22Rv1 (cell line): Measurements from ENCODE around the gene PPP6R1.
A peak's percentile ranks its signal among the peaks of the same experiment; 100 is the strongest.
"Not testable (repeated sequence)": the region's sequence is repeated elsewhere in the genome, so short reads cannot be mapped to it uniquely, and the experiment has no call there.

Experiments
- H3K27ac ChIP-seq: fragments of 450-650 bp; 2 replicates; pipeline ENCODE4 v1.5.1; 2017
- ZFX ChIP-seq: fragments of 450-650 bp; IDR thresholded peaks from 2 replicates; pipeline ENCODE4 v1.6.1; 2017; ENCODE audit warnings: antibody characterized with exemption, borderline replicate concordance
- TF ChIP-seq, protein P1 (sequence below): fragments of 450-650 bp; IDR thresholded peaks from 2 replicates; pipeline ENCODE4 v1.5.1; 2017; ENCODE audit warnings: mild to moderate bottlenecking

Gene PPP6R1

DNA sequence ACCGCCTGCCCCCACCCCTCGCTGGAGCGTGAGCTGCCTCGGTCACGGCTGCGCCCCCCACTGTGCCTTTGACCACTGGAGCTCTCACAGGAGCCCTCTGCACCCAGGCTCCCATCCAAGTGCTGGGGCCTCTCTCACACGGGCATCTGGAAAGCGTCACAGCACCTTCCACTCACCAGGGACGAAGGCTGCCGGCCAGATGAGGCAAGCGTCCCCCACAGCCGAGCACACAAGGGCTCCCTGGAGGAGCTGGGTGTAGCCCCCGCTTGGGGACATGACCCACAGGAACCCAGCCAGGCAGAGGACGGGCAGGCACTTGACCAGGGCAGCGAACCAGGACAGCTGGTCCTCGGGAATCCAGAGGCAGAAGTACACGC lies 30.8 kb downstream of the PPP6R1 start:
- H3K27ac ChIP-seq = no peak overlapping the region
- no peak for TF ChIP-seq ZFX
- TF ChIP-seq, protein P1, sequence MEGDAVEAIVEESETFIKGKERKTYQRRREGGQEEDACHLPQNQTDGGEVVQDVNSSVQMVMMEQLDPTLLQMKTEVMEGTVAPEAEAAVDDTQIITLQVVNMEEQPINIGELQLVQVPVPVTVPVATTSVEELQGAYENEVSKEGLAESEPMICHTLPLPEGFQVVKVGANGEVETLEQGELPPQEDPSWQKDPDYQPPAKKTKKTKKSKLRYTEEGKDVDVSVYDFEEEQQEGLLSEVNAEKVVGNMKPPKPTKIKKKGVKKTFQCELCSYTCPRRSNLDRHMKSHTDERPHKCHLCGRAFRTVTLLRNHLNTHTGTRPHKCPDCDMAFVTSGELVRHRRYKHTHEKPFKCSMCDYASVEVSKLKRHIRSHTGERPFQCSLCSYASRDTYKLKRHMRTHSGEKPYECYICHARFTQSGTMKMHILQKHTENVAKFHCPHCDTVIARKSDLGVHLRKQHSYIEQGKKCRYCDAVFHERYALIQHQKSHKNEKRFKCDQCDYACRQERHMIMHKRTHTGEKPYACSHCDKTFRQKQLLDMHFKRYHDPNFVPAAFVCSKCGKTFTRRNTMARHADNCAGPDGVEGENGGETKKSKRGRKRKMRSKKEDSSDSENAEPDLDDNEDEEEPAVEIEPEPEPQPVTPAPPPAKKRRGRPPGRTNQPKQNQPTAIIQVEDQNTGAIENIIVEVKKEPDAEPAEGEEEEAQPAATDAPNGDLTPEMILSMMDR = no peak

DNA sequence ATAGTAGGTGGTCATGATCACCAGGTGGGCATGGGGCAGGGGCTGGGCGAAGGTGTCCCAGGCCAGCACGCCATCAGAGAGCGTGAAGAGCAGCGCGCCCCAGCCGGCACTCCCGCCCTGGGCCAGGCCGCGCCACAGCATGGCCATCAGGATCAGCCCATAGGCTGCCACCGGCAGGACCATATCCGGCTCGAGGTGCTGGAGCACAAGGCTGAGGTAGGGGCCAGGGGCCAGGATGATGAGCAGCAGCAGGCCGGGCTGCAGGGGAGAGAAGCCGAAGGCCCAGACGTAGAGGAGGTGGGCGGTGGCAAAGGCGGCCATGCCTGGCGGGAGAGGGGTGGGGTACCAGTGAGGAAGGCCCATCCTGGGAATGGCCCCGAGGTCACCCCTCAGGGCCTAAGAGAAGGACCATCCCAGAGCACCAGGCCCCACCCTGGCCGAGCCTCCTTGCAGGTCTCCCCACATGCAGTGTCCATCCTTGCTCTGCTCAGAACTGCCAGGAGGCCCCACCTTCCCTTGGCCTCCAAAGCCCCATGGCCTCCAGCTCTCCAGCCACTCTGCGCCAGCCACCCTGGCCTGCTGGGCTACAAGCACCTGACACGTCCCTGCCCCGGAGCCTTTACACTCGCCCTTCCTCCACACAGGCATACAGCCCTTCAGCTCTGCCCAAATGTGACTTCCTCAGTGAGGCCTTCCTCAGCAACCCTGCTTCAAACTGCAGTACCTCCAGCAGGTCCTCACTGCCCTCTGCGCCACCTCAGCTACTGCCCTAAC lies 31.4 kb downstream of the PPP6R1 start:
- no peak overlapping the region for H3K27ac ChIP-seq
- no peak for TF ChIP-seq ZFX
- TF ChIP-seq, protein P1 = no peak

DNA sequence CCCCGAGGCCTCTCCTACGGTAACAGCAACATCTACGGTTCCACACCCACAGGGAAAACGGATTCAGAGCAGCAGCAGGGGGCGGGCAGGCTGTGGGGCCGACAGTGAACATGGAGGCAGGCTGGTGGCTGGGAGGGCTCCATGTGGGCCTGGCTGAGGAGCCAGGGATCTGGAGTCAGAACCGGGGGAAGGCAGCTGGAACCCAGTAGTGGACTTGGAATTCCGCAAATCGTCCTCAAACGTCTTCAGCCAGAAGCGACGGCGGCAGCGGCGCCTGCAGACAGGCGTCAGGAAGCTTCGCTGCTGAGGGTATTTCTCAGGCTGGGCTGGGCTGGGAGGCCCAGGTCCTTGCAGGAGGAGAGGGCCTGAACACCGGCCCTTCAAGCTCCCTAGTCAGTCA lies 32.0 kb downstream of the PPP6R1 start:
- H3K27ac ChIP-seq = no peak overlapping the region

DNA sequence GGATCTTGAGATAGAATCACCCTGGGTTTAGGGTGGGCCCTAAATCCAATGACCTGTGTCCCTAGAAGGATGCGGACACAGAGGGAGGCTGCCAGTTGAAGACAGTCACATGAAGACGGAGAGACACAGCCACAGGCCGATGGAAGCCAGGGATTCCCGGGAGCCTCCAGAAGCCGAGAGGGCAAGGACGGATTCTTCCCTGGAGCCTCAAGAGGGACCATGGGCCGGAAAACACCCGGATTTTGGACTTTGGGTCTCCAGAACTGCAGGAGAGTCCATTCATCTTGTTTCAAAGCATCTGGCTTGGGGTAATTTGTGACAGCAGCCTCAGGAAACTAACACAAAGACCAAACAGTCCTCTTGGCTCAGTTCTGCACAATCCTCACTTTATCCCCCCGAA lies 32.5 kb downstream of the PPP6R1 start:
- no peak overlapping the region for H3K27ac ChIP-seq
- TF ChIP-seq, protein P1 = no peak
- TF ChIP-seq ZFX = no peak

More for the DNA sequence above, 32.0 kb downstream of the PPP6R1 start:
- TF ChIP-seq, protein P1 = no peak
- TF ChIP-seq ZFX = no peak

DNA sequence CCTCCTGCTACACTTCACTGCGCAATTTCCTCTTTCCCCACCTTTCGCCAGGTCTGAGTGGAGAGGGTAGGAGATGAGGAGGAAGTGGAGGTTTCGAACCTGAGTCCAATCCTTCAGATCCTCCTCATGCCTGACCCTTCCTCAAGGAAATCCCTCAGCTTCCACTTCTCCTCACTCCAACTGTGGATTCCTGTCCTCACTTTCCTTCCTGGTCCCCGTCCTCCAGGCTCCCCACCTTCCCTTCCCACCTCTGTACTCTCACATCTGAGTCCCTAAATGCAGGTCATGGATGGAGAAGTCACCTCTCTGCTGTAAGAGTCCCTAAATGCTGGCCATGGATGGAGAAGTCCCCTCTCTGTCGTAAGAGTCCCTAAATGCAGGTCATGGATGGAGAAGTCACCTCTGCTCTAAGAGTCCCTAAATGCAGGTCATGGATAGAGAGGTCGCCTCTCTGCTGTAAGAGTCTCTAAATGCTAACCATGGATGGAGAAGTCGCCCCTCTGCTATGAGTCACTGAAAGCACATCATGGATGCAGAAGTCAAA lies 33.3 kb downstream of the PPP6R1 start:
- TF ChIP-seq ZFX = no peak
- TF ChIP-seq, protein P1 = no peak
- no peak overlapping the region; the same call in 1 of the 2 replicates for H3K27ac ChIP-seq

DNA sequence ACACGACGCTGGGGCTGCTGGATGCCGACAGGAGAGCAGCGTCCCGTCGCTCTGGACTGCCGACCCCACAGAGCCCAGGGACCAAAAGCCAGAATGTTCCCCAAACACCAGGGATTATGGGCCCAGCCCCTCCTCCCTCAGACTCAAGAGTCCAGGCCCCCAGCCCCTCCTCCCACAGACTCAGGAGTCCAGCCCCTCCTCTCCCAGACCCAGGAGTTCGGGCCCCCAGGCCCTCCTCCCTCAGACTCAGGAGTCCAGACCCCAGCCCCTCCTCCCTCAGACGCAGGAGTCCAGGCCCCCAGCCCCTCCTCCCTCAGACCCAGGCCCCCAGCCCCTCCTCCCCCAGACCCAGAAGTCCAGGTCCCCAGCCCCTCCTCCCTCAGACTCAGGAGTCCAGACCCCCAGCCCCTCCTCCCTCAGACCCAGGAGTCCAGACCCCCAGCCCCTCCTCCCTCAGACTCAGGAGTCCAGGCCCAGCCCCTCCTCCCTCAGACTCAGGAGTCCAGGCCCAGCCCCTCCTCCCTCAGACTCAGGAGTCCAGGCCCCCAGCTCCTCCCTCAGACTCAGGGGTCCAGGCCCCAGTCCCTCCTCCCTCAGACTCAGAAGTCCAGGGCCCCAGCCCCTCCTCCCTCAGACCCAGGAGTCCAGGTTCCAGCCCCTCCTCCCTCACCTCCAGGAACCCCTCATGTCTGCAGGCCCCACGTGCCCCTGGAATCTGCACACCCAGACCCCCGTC lies 34.0 kb downstream of the PPP6R1 start:
- not testable (repeated sequence) for H3K27ac ChIP-seq

DNA sequence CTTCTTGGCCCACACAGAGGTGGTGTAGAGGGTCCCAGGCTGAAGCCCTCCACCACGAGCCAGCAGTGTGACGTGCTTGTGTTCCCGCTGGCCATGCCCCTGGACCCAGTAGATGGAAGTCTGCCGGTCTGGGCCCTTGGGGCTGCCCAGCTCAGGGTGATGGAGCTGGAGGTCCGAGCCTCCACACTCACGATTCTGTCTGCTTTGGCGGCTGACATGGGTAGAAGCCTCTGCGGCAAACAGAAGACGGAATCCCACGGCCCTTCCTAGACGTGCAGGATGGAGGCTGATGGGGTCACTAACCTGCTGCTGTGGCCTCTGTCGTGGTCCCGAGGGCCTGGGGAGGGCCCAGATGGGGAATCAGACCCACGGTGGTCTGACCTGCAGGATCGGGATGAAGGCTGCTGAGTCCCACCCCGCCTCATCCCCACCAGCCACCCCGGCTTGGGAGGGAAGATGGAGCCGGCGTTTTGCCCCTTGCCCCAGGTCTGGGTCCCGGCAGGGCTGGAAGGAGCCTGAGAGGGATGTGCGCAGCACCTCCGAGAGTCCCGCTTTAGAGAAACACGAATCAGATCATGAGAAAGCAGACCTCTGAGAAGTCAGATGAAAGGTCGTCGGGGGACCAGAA lies 34.7 kb downstream of the PPP6R1 start:
- TF ChIP-seq, protein P1 = no peak
- TF ChIP-seq ZFX = no peak
- peak overlapping the region; percentile 27; the same call in 1 of the 2 replicates for H3K27ac ChIP-seq
